ENCODE measurements around the gene HLA-C.
"Not testable (repeated sequence)": the region's sequence is repeated elsewhere in the genome, so short reads cannot be mapped to it uniquely, and the experiment has no call there.

HLA-C gene

GRCh38 chr6:31268836-31269235 lies 3.1 kb downstream of the HLA-C start:
- no peak for DNase-seq

- no peak for DNase-seq
Observed at GRCh38 chr6:31268369-31268765, 3.5 kb downstream of the HLA-C start.

- peak; percentile 43 for DNase-seq
Observed at GRCh38 chr6:31267651-31268368, 4.1 kb downstream of the HLA-C start.

GRCh38 chr6:31266567-31267360 lies 5.1 kb downstream of the HLA-C start:
- no peak for DNase-seq

- DNase-seq = no peak
Observed at GRCh38 chr6:31265926-31266325, 6.0 kb downstream of the HLA-C start.

- DNase-seq = not testable (repeated sequence)
Observed at GRCh38 chr6:31263346-31263933, 8.5 kb downstream of the HLA-C start.

GRCh38 chr6:31259995-31260394 lies 11.9 kb downstream of the HLA-C start:
- DNase-seq = peak; percentile 27

GRCh38 chr6:31252625-31253024 lies 19.3 kb downstream of the HLA-C start:
- DNase-seq = no peak

- no peak for DNase-seq
Observed at GRCh38 chr6:31251261-31251660, 20.6 kb downstream of the HLA-C start.

- DNase-seq = no peak
Observed at GRCh38 chr6:31249184-31249583, 22.7 kb downstream of the HLA-C start.

GRCh38 chr6:31247813-31248212 lies 24.1 kb downstream of the HLA-C start:
- no peak for DNase-seq

GRCh38 chr6:31246051-31246521 lies 25.8 kb downstream of the HLA-C start:
- no peak for DNase-seq

- DNase-seq = no peak
Observed at GRCh38 chr6:31243508-31243907, 28.4 kb downstream of the HLA-C start.

- DNase-seq = no peak
Observed at GRCh38 chr6:31239854-31240253, 32.0 kb downstream of the HLA-C start.

- DNase-seq = not testable (repeated sequence)
Observed at GRCh38 chr6:31234101-31234500, 37.8 kb downstream of the HLA-C start.

GRCh38 chr6:31228476-31228875 lies 43.4 kb downstream of the HLA-C start:
- no peak for DNase-seq

- no peak for DNase-seq
Observed at GRCh38 chr6:31227143-31227542, 44.7 kb downstream of the HLA-C start.

- DNase-seq = no peak
Observed at GRCh38 chr6:31225735-31226134, 46.2 kb downstream of the HLA-C start.

GRCh38 chr6:31222496-31222895 lies 49.4 kb downstream of the HLA-C start:
- DNase-seq = no peak

Measured in CD4-positive, alpha-beta T cell treated with Interleukin-15 for 1 hour (primary cell).